ENCODE measurements around the gene ALDOB.

- TF ChIP-seq CTCF (IDR thresholded peaks at IDR 0.05; ENCODE audit: extremely low read depth in 1 of 2, insufficient read depth in 1 of 2, low read depth in 1 of 2, low read length in 2 of 2) (no peak), POLR2AphosphoS5 (IDR thresholded peaks at IDR 0.05; ENCODE audit: insufficient read depth, low read depth, low read length) (no peak)
Measured at GRCh38 chr9:101480386-101480785, 44.8 kb upstream of the ALDOB start.
